GM23338 (cell line): Measurements from ENCODE around the gene USP37.

Experiments
- CREB1 ChIP-seq: fragments of 250-450 bp; sonication (Bioruptor Pico); IDR thresholded peaks from 2 replicates; pipeline ENCODE4 v1.5.0; 2020; ENCODE audit warnings: low read depth, mild to moderate bottlenecking, moderate library complexity
- CTCF ChIP-seq, 2 experiments: fragments of 200-600 bp in 1 of 2; sonication (generic) in 1 of 2; conservative IDR thresholded peaks; 2 replicates each; pipeline versions ENCODE4 v1.5.1 to v1.6.1; 2016 to 2017; ENCODE audit warnings: antibody characterized with exemption in 2 of 2, low read depth in 2 of 2, mild to moderate bottlenecking in 2 of 2, moderate library complexity in 1 of 2
- EZH2 ChIP-seq: fragments of 200-600 bp; sonication (generic); IDR thresholded peaks from one replicate; pipeline ENCODE4 v1.8.0; 2017; ENCODE audit warnings: antibody characterized with exemption, mild to moderate bottlenecking, low read depth; ENCODE audit not compliant: unreplicated experiment
- EZH2phosphoT487 ChIP-seq: fragments of 200-600 bp; sonication (generic); IDR thresholded peaks from one replicate; pipeline ENCODE4 v1.8.1; 2018; ENCODE audit warnings: antibody characterized with exemption; ENCODE audit not compliant: unreplicated experiment
- POLR2AphosphoS5 ChIP-seq: IDR thresholded peaks from 2 replicates; pipeline ENCODE4 v1.6.1; 2016; ENCODE audit warnings: antibody characterized with exemption, low read depth

GRCh38 chr2:218470448-218470847, 97.7 kb downstream of the USP37 start:
- TF ChIP-seq CTCF (conservative IDR thresholded peaks at IDR 0.05; ENCODE audit: low read depth in 2 of 2) (no peak), POLR2AphosphoS5 (no peak), EZH2phosphoT487 (no peak), CREB1 (CRISPR knock-in tag) (no peak), EZH2 (no peak)
